Measurements from ENCODE around the gene SYNJ2BP. TPM values are rescaled to one million over a fixed set of nuclear protein-coding genes. Genes with fewer than 3 reads are reported as not detected.

The SYNJ2BP gene, protein sequence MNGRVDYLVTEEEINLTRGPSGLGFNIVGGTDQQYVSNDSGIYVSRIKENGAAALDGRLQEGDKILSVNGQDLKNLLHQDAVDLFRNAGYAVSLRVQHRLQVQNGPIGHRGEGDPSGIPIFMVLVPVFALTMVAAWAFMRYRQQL
- 40.4 TPM for total RNA-seq
- long read RNA-seq, full-length matches to known transcripts: 32 of 45 reads
- long read RNA-seq, partial matches to known transcripts: 0 of 45 reads
- long read RNA-seq, other reads (novel, unspliced or antisense): 13 of 45 reads

DNA sequence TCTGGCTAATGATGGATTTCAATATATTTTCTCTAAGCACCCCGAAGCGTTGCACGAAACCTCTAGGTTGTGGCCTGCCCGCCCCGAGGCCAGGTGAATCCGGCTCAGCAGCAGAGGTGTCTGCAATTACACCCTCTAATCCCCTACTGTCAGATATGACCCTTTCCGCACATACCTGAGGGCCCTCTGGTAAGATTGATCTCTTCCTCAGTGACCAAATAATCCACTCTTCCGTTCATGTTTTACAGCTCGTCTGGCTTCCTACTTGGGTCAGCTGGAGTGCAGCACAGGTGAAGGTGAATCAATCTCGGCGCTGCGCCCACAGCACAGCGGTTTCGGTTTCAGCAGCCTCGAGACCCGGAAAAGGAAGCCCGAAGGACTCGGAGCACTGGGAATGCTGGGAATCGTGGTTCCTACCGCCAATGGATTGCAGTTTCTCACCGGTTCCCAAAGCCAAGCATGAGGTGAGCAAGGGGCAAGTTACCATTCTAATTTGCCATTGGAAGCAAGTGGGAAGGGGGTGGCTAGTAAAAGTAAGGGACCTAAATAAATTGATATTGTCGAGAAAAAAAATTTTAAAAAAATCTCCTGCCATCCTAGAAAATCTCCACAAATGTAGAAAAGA, at the start of gene SYNJ2BP:
TSS of gene SYNJ2BP (minus strand) at position 366 of the 625 bp plus-strand sequence. CDS start at position 239, 127 bp downstream.
- intact Hi-C loops (cut with DNase I): no loop called here
- Histone ChIP-seq H3K4me1 (peaks cover 20% of the 10 kb centered on the region), H3K27me3 (ENCODE audit: low read depth) (no peaks in the 10 kb centered on the region), H3K36me3 (no peaks in the 10 kb centered on the region), H3K9me3 (no peaks in the 10 kb centered on the region), H3K4me3 (peak within 1 kb of the TSS; percentile 82), H3K27ac (peak within 1 kb of the TSS; percentile 66)
- ATAC-seq: peak; percentile 95 to 99
- DNase-seq: peak; percentile 83
- TF ChIP-seq, protein P1, sequence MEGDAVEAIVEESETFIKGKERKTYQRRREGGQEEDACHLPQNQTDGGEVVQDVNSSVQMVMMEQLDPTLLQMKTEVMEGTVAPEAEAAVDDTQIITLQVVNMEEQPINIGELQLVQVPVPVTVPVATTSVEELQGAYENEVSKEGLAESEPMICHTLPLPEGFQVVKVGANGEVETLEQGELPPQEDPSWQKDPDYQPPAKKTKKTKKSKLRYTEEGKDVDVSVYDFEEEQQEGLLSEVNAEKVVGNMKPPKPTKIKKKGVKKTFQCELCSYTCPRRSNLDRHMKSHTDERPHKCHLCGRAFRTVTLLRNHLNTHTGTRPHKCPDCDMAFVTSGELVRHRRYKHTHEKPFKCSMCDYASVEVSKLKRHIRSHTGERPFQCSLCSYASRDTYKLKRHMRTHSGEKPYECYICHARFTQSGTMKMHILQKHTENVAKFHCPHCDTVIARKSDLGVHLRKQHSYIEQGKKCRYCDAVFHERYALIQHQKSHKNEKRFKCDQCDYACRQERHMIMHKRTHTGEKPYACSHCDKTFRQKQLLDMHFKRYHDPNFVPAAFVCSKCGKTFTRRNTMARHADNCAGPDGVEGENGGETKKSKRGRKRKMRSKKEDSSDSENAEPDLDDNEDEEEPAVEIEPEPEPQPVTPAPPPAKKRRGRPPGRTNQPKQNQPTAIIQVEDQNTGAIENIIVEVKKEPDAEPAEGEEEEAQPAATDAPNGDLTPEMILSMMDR (IDR thresholded peaks at IDR 0.05): no peak

- ATAC-seq (no peak), DNase-seq (no peak)
- Histone ChIP-seq H3K9me3 (no peaks in the 10 kb centered on the region), H3K4me1 (no peaks in the 10 kb centered on the region), H3K36me3 (no peaks in the 10 kb centered on the region), H3K27ac (no peak overlapping the region), H3K27me3 (ENCODE audit: low read depth) (no peaks in the 10 kb centered on the region), H3K4me3 (no peak overlapping the region)
- TF ChIP-seq, protein P1 (IDR thresholded peaks at IDR 0.05): no peak
- intact Hi-C loops (cut with DNase I): no loop called here
Observed at GRCh38 chr14:70454731-70455130, 37.8 kb upstream of the SYNJ2BP start.

DNA sequence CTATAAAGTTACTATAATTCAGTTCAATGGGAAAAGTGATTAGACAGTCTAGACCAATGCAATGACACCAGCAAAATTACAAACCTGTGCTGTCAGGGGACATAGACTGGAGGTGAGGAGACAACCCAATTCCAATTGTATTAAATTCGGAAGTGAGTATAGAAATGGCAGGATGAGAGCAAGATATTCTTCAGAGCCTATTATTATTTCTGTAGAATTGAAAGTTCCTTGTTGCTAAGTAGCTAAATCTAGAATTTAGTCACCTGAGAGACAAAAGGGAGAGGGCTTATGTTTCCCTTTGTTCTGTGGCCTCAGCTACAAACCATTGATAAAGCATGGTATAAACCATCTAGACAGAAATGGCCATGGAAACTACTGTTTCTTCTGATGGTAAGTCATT, 35.0 kb upstream of the SYNJ2BP start, which contains the start of gene ADAM21:
TSS of gene ADAM21 (plus strand) at position 301 of the 400 bp plus-strand sequence. CDS start 5,326 bp downstream, outside the sequence.
- Histone ChIP-seq H3K27ac (no peak within 1 kb of the TSS), H3K9me3 (no peaks in the 10 kb centered on the region), H3K4me3 (no peak within 1 kb of the TSS), H3K36me3 (no peaks in the 10 kb centered on the region), H3K27me3 (ENCODE audit: low read depth) (no peaks in the 10 kb centered on the region), H3K4me1 (no peaks in the 10 kb centered on the region)
- TF ChIP-seq, protein P1 (IDR thresholded peaks at IDR 0.05): no peak
- intact Hi-C loops (cut with DNase I): no loop called here
- DNase-seq (no peak), ATAC-seq (no peak)

GRCh38 chr14:70448633-70449340, 31.9 kb upstream of the SYNJ2BP start:
- Histone ChIP-seq H3K4me1 (no peaks in the 10 kb centered on the region), H3K27ac (no peak overlapping the region), H3K36me3 (no peaks in the 10 kb centered on the region), H3K27me3 (ENCODE audit: low read depth) (no peaks in the 10 kb centered on the region), H3K4me3 (no peak overlapping the region), H3K9me3 (peaks cover 4% of the 10 kb centered on the region)
- TF ChIP-seq, protein P1 (IDR thresholded peaks at IDR 0.05): no peak
- intact Hi-C loops (cut with DNase I): no loop called here
- DNase-seq: no peak
- no peak for ATAC-seq

DNA sequence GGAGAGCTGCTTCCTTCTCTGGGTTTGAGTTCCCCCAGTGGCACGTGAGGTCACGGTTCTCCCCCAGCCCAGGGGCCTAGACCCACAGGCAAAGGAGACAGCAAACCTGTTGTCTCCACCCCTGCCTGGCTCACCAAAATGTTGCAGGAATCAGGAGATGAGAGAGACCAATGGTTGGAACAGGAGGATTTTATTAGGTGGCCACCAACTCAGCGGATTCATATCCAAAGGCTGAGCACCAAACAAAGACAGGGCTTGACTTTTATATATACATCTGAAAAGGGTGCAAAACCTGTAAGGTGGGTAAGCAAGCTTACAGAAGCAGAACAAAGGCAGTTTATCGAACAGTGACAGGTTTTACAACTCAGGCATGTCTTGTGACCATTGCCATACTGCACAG, 25.9 kb upstream of the SYNJ2BP start:
- intact Hi-C loops (cut with DNase I): no loop called here

More for the DNA sequence above, 25.9 kb upstream of the SYNJ2BP start:
- ATAC-seq (no peak), DNase-seq (no peak)
- no peaks in the 10 kb centered on the region for H3K27me3 ChIP-seq (ENCODE audit: low read depth)
- H3K27ac ChIP-seq: no peak overlapping the region
- H3K4me1 ChIP-seq: no peaks in the 10 kb centered on the region
- TF ChIP-seq, protein P1 (IDR thresholded peaks at IDR 0.05): no peak
- H3K36me3 ChIP-seq: no peaks in the 10 kb centered on the region
- H3K4me3 ChIP-seq: no peak overlapping the region
- peaks cover 31% of the 10 kb centered on the region for H3K9me3 ChIP-seq

All from lower lobe of right lung (tissue), 2 donors.